Prostate gland (tissue), 2 donors: ENCODE data around the gene TRAK1.
A peak's percentile ranks its signal among the peaks of the same experiment; 100 is the strongest.

ENCODE experiments used
- CTCF ChIP-seq, 4 experiments: fragments of 200-600 bp in 2 of 4; fragments of 450-650 bp in 2 of 4; sonication (generic) in 2 of 4; IDR thresholded peaks; 1 replicate in 3 of 4; 2 replicates in 1 of 4; pipeline ENCODE4 v1.5.1; 2016 to 2019; ENCODE audit warnings: antibody characterized with exemption in 4 of 4, mild to moderate bottlenecking in 2 of 4, moderate library complexity in 2 of 4
- POLR2A ChIP-seq: fragments of 450-650 bp; IDR thresholded peaks from one replicate; pipeline ENCODE4 v1.6.1; 2016; ENCODE audit warnings: antibody characterized with exemption, mild to moderate bottlenecking
- POLR2AphosphoS5 ChIP-seq: sonication (generic); formaldehyde crosslinking; IDR thresholded peaks from one replicate; pipeline ENCODE4 v1.6.1; 2017; ENCODE audit warnings: antibody characterized with exemption

GRCh38 chr3:42247576-42248027 is 156.4 kb downstream of the TRAK1 start:
- TF ChIP-seq POLR2AphosphoS5, result peak; percentile 73
- no peak for TF ChIP-seq POLR2A
- peak; percentile 59 to 91 (median 80) for TF ChIP-seq CTCF (IDR thresholded peaks at IDR 0.05)
